ENCODE results near the gene S100A2. TPM values are rescaled to one million over a fixed set of nuclear protein-coding genes. Genes with fewer than 3 reads are reported as not detected.

S100A2 gene
- total and polyA plus RNA-seq, 2 of the 13 experiments (the other 11 are each of a cell fraction or from before 2014, with no cell fraction given): 1.2 TPM

GRCh38 chr1:153566414-153567371 is 1.0 kb upstream of the S100A2 start (continued):
- TF ChIP-seq ZNF318 (CRISPR knock-in tag; IDR thresholded peaks at IDR 0.05) (no peak), ZNF567 (CRISPR knock-in tag; IDR thresholded peaks at IDR 0.05; ENCODE audit: borderline replicate concordance) (no peak), ZBTB49 (CRISPR knock-in tag; IDR thresholded peaks at IDR 0.05; ENCODE audit: borderline replicate concordance) (no peak), KDM2A (CRISPR knock-in tag; IDR thresholded peaks at IDR 0.05; ENCODE audit: borderline replicate concordance, low read depth) (peak; percentile 24; the same call in 1 of the 2 replicates), ZNF101 (CRISPR knock-in tag; IDR thresholded peaks at IDR 0.05; ENCODE audit: borderline replicate concordance, low read depth) (no peak), RFXANK (CRISPR knock-in tag; IDR thresholded peaks at IDR 0.05) (no peak), ZNF331 (CRISPR knock-in tag; IDR thresholded peaks at IDR 0.05) (peak; percentile 52; the same call in 1 of the 2 replicates), SIN3A (IDR thresholded peaks at IDR 0.05; ENCODE audit: borderline replicate concordance, low read depth, low read length) (no peak), U2AF1 (optimal IDR thresholded peaks at IDR 0.05; ENCODE audit: low read depth, low read length) (no peak), ZBTB46 (CRISPR knock-in tag; IDR thresholded peaks at IDR 0.05; ENCODE audit: borderline replicate concordance) (0 out of 2 replicates have a peak, but pooled peaks have one; percentile 78)

Data from HepG2 (cell line).